ENCODE measurements around the gene IFT81.
A peak's percentile ranks its signal among the peaks of the same experiment; 100 is the strongest.
"Not testable (repeated sequence)": the region's sequence is repeated elsewhere in the genome, so short reads cannot be mapped to it uniquely, and the experiment has no call there.

The IFT81 gene

DNA sequence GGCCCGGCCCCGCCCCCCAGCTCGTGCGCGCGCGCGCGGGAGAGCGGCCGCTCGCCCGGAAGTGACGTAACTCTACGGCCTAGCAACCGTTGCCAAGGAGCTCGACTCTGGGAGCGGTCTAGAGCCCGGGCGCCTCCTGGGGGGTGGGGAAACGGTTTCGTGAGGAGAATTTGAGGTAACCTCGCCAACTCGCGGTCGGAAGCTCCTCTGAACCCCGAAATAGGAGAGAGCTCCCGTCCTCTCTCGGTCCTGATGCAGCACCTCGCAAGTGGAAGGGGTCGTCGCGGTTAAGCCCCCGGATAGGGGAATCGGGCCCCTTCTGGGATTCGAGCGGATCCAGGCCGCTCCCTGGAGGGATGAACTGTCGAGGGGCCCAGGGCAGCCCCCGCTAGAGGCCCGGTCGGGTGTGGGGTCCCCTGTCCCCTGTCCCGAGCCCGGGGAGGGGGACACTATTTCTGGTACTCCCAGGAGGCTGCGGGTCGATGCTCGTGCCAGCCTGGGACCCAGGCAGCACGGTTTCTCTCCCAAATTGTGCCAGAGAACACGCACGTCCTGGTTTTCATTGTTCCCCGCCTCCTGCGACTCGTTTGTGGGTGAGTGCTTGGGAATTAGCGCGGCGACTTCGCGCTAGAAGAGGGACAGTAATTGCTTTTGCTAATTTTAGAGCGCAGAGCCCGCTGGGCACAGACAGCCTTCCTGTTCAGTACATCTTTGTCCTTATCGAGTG is at the start of gene IFT81:
IFT81 (plus strand) TSS at position 89 of the 727 bp plus-strand sequence. CDS start 3,024 bp downstream, outside the sequence.
- no peak for DNase-seq

GRCh38 chr12:110075880-110076279 is 48.3 kb upstream of the IFT81 start:
- no peak for DNase-seq

GRCh38 chr12:110077800-110078199 is 46.4 kb upstream of the IFT81 start:
- DNase-seq: no peak

DNA sequence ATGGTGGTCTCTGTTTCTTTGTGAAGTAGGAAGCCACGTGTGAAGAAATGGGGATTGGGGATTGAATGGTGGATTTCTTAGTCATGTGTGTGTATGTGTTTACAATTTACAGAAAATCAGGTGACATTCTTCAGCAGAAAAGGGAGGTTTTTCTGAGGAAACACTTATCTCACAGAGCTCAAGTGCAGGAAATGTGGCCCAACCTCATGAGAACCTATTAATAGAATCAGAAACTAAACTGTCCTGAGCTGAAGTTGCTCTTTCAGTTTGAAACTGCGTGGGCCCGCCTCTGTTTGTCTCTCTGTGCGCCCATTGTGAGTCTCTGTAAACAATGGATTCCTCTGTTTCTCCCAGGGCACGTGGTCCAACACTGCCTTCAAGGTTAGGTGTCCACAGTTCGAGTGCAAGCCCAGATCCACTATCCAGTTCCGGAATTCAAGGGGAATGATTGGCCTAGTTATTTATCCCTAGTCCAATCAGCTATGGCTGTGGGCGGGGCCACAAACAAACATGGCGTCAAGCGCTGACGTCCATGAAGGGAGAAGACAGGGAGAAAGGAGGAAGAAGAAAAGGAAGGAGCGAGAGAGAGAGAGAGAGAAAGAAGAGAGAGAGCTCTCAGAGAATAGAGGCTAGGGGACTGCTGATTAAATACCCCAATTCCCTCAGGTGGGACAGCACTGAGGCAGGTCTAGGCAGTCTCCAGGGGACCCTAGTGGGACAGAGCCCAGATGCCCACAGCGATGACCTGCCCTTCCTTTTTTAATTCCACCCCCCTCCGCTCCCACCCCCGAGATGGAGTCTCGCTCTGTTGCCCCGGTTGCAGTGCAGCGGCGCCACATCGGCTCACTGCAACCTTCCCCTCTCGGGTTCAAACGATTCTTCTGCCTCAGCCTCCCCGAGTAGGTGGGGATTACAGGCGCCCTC is 44.4 kb upstream of the IFT81 start:
- no peak for DNase-seq

GRCh38 chr12:110080410-110080809 is 43.7 kb upstream of the IFT81 start:
- DNase-seq: no peak

DNA sequence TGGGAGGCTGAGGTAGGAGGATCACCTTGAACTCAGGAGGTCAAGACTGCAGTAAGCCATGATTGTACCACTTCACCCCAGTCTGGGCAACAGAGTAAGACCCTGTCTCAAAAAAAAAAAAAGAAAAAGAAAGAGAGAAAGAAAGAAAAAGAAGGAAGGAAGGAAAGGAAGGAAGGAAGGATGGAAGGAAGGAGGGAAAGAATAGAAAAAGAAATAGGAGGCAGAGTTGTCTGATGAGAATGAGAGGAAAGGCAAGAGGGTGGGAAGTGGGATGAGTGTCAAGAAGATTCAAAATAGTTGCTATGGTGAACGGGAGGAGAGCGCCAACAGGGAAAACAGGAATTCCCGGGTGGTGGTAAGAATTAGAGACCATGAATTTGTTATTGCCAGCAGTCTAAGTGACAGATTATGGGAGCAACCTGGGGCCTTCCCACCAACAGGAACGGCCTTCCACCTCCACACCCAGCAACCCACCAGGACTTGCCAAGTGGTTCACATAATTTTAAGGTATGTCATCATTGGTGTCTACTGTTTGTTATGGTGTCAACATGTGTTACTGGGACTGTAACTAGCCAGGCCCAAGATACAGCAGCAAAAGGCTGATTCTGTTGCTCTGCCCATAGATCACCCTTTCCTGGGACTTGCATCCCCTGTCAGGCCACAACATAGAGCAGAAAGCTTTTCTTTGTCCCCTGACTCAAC is 39.7 kb upstream of the IFT81 start:
- DNase-seq: no peak

DNA sequence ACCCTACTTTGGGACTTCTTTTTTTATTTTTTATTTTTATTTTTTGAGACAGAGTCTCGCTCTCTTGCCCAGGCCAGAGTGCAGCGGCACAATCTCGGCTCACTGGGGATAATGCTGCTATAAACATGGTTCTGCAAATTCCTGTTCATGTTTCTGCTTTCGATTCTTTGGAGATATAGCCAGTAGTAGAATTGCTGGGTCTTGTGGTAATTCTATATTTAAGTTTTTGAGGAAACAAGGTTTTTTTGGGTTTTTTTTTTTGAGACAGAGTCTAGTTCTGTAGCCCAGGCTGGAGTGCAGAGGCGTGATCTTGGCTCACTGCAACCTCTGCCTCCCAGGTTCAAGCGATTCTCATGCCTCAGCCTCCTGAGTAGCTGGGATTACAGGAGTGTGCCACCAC is 35.9 kb upstream of the IFT81 start:
- not testable (repeated sequence) for DNase-seq

DNA sequence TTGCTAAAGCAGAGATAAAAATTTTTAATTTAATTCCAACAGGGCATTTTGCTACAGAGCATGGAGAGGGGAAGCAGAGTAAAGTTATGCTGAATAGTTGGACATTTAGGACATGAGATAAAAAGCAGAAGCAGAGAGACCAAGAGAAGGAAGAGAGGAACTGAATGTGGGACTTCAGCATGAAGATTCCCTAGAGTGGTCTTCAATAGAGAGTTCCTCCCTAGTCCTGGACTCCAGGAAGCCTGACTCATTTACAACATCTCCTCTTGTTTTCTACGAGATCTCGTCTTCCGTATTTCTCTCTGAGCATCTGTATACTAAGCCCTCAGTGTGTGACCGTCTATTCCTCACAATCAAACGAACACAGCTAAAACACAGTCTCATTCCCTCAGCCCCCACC is 35.2 kb upstream of the IFT81 start:
- no peak for DNase-seq

DNA sequence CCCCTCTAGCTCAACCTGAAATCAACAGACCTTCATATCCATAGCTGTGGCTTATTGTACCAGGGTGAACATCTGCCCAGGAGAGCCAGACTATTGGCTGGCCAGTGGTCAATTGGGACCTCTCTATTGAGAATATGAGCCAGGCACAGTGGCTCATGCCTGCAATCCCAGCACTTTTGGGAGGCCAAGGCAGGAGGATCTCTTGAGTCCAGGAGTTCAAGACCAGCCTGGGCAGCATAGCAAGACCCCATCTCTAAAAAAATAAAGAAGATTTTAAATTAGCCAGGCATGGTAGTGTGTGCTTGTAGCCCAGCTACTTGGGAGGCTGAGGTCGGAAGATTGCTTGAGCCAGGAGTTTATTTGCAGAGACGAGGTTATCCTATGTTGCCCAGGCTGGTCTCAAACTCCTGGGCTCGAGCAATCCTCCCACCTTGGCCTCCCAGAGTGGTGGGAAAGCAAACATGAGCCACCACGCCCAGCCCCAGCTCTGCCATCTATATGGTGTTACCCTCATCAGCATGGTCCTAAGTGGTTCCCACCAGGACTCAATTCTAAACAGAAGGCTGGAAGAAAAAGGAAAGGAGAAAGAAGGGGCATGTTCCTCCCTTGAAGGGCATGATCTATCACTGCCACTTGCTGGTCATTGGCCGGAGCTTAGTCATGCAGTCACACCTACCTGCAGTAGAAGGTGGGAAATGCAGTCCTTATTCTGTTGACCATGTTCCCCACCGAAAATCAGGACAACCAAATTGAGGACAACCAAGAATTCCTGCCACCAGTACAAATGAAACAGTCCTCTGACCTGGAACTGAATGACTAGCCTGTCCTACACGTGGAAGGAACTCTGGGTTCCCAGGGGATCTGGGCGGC is 33.7 kb upstream of the IFT81 start:
- no peak for DNase-seq

DNA sequence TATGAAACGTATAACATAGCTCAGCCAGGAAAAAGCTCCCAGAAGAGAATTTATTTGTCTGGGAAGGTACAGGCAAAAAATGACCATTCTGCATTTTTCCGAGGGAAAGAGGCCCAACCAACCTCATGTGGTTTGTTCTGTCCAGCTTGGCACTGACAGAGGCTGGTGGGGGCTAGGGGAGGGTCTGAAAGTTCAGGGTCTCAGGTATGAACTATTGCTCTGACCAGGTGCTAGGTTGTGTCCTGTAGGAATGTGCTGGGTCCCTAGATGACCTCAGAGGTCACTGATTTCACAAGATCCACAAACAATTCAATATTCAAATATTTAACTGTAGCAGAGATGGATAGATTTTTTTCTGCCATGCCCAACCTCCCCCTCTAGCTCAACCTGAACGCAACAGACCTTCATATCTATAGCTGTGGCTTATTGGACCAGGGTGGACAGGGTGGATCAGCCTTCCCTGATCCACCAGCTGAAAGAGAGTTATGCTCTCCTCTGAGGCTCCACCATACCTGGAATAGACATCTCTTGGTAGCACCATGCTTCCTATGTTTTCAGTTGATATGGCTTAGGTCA is 32.9 kb upstream of the IFT81 start:
- no peak for DNase-seq

- DNase-seq: no peak
Observed at GRCh38 chr12:110093631-110094311, 30.4 kb upstream of the IFT81 start.

- DNase-seq: no peak
Observed at GRCh38 chr12:110100315-110100970, 23.7 kb upstream of the IFT81 start.

- peak; percentile 78 for DNase-seq
Observed at GRCh38 chr12:110102255-110102654, 21.9 kb upstream of the IFT81 start.

DNA sequence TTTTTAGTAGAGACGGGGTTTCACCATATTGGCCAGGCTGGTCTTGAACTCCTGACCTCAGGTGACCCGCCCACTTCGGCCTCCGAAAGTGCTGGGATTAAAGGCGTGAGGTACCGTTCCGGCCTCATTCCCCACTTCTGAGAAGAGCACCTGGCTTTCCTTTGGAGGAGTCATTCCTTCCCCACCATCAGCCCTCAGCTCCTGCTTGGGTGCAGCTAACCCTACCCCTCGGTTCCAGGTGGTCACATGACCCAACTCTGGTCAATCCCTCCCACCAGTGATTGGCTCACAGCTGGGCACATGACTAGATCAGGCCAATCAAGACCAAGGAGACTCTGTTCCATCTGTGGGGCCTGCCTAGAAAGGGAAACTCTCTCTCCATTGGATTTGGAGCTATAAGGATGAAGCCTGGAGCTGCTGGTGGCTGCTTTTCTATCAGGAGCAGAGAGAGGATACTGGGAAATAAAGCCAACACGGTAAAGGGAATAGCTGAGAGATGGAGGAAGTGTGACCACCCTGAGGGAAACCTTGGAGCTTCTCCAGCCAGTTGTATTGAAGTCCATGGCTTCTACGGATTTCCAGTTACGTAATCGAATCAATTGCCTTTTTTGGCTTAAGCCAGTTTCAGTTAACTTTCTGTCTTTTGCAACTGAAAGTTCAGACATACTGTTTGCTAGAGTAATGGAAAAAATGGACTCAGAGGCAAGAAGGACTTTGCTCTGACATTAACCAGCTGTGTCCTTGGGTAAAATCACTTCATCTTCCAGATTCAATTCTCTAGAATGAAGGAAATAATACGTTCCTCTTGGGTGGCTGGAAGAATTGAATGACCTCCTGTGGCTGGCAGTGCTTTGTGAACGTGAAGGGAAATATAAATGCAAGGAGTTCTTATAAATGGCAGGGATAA is 19.7 kb upstream of the IFT81 start:
- DNase-seq: no peak

DNA sequence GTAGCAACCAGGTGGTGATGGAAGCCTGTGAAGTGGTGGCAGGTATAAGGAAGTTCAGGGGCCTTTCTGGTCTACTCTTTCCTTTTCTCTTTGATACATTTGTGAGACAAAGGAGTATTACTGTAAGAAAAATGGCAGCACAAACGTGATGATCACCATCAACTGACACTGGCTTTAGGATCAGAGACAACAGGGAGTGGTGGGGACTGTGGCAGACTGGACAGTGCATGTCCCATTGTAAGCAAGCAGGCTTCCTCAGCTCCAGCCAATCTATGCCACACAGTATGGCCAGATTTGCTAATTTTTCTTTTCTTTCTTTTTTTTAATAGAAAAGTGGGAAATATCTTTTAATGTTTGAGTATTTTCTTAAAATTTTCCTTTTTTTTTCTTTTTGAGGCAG is 19.0 kb upstream of the IFT81 start:
- no peak for DNase-seq

DNA sequence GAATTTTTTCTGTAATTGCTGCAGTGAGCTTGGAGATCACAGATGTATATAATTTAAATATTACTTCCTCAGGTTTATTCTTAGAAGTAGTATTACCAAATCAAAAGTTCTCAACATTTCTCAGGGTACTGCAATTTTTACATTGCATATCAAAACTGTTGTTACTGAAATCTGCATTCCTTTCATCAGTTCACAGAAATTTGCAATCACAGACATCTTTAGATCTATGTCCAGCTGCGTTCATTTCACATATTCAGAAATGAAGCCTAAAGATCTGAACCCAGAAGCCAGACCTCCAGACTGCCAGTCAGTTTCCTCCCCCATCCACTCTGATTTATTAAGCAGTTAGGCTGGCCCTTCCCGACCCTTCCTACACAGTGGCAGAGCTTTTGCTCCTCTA is 18.2 kb upstream of the IFT81 start:
- no peak for DNase-seq

DNA sequence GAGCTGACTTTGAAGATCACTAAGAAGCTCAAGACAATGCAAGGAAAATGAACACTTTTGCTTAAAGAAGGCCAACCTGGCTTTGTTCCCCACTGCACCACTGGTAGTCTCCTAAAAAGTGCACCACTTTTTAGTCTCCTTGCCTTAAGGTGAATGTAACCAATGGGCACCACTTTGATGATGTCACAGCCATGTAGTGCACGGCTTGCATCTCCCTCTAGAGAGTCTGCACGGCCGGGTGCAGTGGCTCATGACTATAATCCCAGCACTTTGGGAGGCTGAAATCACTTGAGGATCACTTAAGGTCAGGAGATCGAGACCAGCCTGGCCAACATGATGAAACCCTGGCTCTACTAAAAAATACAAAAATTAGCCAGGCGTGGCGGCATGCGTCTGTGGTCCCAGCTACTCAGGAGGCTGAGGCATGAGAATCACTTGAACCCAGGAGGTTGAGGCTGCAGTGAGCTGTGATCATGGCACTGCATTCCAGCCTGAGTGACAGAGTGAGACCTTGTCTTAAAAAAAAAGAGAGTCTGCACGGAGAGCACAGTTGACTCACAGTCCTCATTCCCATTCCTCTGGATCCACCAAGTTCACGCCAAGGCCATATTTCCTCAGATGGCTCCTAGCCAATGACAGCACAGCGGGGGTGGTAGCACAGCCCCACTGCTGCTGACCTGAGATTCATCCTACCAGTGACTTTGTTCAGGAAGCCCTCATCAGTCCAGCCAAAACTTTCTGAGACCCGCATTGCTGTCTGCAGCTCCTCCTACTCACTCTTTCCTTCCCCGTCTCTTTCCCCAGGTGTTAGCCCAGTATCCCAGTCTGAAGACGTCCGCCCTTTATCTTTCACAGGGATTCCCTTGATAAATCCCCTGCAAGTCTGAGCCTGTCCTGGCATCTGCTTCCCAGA is 16.5 kb upstream of the IFT81 start:
- no peak for DNase-seq

DNA sequence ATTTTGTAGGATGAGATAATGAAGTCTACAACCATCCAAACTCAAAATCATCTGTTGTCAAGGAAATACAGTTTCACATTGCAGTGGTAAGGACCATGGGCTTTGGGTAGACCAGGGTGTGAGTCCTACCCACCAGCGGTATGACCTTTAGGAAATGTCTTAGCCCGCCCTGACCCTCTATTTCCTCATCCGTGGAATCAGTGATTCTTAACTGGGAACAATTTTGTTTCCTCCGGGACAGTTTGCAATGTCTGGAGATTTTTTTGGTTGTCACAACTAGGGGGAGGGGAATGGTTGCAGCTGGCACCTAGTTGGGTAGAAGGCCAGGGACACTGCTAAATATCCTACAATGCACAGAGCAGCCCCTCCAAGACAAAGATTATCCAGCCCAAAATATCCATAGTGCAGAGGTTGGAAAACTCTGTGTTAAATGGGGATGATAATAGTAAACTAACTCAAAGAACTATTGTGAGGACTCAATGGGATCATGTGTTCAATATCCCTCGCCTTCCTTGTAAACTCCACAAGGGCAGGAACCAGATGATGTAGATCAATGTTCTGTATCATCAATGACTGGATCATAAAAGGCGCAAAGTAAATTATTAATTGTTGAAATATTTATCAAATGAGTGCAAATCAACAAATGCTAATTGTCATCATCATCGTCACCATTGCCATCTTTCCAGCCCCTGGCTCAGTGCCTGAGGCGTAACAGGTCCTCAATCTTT is 15.7 kb upstream of the IFT81 start:
- no peak for DNase-seq

Data from NCI-H524 treated with DMSO at 0.1 percent for 48 hours (cell line).